ENCODE results near the gene SLC35B4.

Gene SLC35B4

GRCh38 chr7:134327896-134328295, 11.2 kb upstream of the SLC35B4 start:
- peak; percentile 94 for ATAC-seq
- TF ChIP-seq ESRRG (CRISPR knock-in tag; IDR thresholded peaks at IDR 0.05), result no peak
- TF ChIP-seq PPARA (CRISPR knock-in tag; IDR thresholded peaks at IDR 0.05; ENCODE audit: borderline replicate concordance), result no peak
- no peak for TF ChIP-seq RARB (CRISPR knock-in tag; IDR thresholded peaks at IDR 0.05)
- no peak for TF ChIP-seq TCF4 (CRISPR knock-in tag; IDR thresholded peaks at IDR 0.05; ENCODE audit: borderline replicate concordance)
- no peak for TF ChIP-seq GLIS3 (CRISPR knock-in tag; IDR thresholded peaks at IDR 0.05)
- TF ChIP-seq ZFP3 (CRISPR knock-in tag; IDR thresholded peaks at IDR 0.05), result no peak
- TF ChIP-seq, protein P1, sequence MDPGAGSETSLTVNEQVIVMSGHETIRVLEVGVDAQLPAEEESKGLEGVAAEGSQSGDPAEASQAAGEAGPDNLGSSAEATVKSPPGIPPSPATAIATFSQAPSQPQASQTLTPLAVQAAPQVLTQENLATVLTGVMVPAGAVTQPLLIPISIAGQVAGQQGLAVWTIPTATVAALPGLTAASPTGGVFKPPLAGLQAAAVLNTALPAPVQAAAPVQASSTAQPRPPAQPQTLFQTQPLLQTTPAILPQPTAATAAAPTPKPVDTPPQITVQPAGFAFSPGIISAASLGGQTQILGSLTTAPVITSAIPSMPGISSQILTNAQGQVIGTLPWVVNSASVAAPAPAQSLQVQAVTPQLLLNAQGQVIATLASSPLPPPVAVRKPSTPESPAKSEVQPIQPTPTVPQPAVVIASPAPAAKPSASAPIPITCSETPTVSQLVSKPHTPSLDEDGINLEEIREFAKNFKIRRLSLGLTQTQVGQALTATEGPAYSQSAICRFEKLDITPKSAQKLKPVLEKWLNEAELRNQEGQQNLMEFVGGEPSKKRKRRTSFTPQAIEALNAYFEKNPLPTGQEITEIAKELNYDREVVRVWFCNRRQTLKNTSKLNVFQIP (CRISPR knock-in tag; IDR thresholded peaks at IDR 0.05; ENCODE audit: borderline replicate concordance, low read depth), result no peak
- TF ChIP-seq ZC3H10 (CRISPR knock-in tag; IDR thresholded peaks at IDR 0.05), result no peak
- no peak for TF ChIP-seq TOX (CRISPR knock-in tag; IDR thresholded peaks at IDR 0.05; ENCODE audit: borderline replicate concordance)
- TF ChIP-seq TSHZ2 (CRISPR knock-in tag; IDR thresholded peaks at IDR 0.05), result no peak
- no peak for TF ChIP-seq BACH2 (CRISPR knock-in tag; IDR thresholded peaks at IDR 0.05; ENCODE audit: borderline replicate concordance)
- TF ChIP-seq ZNF8 (CRISPR knock-in tag; IDR thresholded peaks at IDR 0.05), result no peak

GRCh38 chr7:134324107-134324506, 7.4 kb upstream of the SLC35B4 start:
- ATAC-seq, result no peak

More at GRCh38 chr7:134324107-134324506, 7.4 kb upstream of the SLC35B4 start:
- no peak for TF ChIP-seq ZFP3 (CRISPR knock-in tag; IDR thresholded peaks at IDR 0.05)
- no peak for TF ChIP-seq CREB5 (CRISPR knock-in tag; IDR thresholded peaks at IDR 0.05; ENCODE audit: low read depth)
- no peak for TF ChIP-seq ZC3H10 (CRISPR knock-in tag; IDR thresholded peaks at IDR 0.05)
- TF ChIP-seq, protein P1 (CRISPR knock-in tag; IDR thresholded peaks at IDR 0.05; ENCODE audit: borderline replicate concordance, low read depth), result no peak
- no peak for TF ChIP-seq OSR1 (CRISPR knock-in tag; IDR thresholded peaks at IDR 0.05)
- no peak for TF ChIP-seq TOX (CRISPR knock-in tag; IDR thresholded peaks at IDR 0.05; ENCODE audit: borderline replicate concordance)
- TF ChIP-seq PPARA (CRISPR knock-in tag; IDR thresholded peaks at IDR 0.05; ENCODE audit: borderline replicate concordance), result no peak
- no peak for TF ChIP-seq TSHZ2 (CRISPR knock-in tag; IDR thresholded peaks at IDR 0.05)
- TF ChIP-seq ARNTL (CRISPR knock-in tag; IDR thresholded peaks at IDR 0.05; ENCODE audit: borderline replicate concordance, low read depth), result no peak
- TF ChIP-seq RARB (CRISPR knock-in tag; IDR thresholded peaks at IDR 0.05), result no peak
- TF ChIP-seq ZNF8 (CRISPR knock-in tag; IDR thresholded peaks at IDR 0.05), result no peak

Measured in SK-N-SH treated with all-trans-retinoic acid at 6 μM for 48 hours (cell line).